ENCODE results near the gene PSAPL1.

DNA sequence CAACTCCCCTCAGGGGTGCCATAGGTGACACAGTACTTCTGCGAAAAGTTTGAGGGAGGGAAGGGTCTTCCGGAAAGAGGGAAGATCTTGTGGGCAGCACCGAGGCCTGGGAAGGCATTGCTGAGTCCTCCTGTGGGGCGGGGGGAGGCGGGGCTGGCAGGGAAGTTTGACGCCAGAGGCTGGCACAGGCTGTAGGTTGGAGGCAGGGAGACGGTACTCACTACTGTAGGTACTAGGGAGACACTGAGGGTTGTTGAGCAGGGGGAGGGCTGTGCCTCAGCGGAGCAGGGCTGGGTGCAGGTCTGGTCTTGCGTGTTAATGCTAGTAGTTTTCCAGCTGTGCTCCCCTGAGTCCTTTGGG, 23.3 kb upstream of the PSAPL1 start:
- TF ChIP-seq EZH2 (IDR thresholded peaks at IDR 0.05) (no peak), POLR2AphosphoS5 (IDR thresholded peaks at IDR 0.05; ENCODE audit: borderline replicate concordance, low read depth, low read length) (no peak)
